Upper lobe of left lung (tissue), 4 donors: ENCODE results near the gene MOCS1.

Source experiments
- EP300 ChIP-seq, 4 donors: sonication (generic); formaldehyde crosslinking; IDR thresholded peaks; one replicate each; pipeline ENCODE4 v1.5.1; 2017; ENCODE audit warnings: antibody characterized with exemption in 4 of 4, control low read depth in 2 of 4
- POLR2A ChIP-seq, 4 donors: fragments of 450-650 bp; IDR thresholded peaks; one replicate each; pipeline ENCODE4 v1.5.1; 2016 to 2017; ENCODE audit warnings: antibody characterized with exemption in 4 of 4, mild to moderate bottlenecking in 2 of 4
- POLR2AphosphoS5 ChIP-seq, 2 donors: sonication (generic); formaldehyde crosslinking; IDR thresholded peaks; one replicate each; pipeline ENCODE4 v1.5.1; 2017; ENCODE audit warnings: antibody characterized with exemption in 2 of 2
- TF ChIP-seq, protein P1 (sequence below), 6 experiments: fragments of 450-650 bp in 4 of 6; fragments of 200-600 bp in 2 of 6; sonication (generic) in 2 of 6; IDR thresholded peaks; one replicate each; pipeline ENCODE4 v1.5.1; 2016 to 2019; ENCODE audit warnings: antibody characterized with exemption in 6 of 6

DNA sequence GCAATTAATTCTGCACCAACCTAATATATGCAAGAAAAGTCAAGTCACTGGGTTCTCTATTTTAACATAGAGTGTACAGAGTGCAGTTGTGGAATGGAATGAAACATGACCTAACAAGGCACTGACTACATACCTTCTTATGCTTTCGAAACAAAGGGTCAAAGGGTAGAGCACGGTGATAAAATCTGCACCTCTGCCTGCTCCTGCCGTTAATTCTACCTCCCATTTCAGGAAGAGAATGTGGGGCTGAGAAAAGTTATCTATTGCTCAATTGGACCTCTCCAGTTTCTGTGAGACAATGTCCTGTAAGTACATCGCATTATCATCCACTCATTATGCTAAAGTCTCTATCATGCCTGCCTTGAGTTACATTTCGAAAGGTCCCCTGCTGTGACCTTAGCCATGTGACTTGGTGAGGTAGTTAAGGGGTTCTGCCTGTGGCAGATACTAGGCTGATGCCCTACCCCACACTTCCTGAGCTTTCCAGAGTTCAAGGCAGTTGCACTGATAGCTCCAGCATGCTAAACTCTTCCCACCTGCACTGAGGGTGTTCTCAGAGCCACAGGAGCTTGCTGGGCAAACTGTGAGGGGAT, 14.0 kb upstream of the MOCS1 start:
- TF ChIP-seq, protein P1, sequence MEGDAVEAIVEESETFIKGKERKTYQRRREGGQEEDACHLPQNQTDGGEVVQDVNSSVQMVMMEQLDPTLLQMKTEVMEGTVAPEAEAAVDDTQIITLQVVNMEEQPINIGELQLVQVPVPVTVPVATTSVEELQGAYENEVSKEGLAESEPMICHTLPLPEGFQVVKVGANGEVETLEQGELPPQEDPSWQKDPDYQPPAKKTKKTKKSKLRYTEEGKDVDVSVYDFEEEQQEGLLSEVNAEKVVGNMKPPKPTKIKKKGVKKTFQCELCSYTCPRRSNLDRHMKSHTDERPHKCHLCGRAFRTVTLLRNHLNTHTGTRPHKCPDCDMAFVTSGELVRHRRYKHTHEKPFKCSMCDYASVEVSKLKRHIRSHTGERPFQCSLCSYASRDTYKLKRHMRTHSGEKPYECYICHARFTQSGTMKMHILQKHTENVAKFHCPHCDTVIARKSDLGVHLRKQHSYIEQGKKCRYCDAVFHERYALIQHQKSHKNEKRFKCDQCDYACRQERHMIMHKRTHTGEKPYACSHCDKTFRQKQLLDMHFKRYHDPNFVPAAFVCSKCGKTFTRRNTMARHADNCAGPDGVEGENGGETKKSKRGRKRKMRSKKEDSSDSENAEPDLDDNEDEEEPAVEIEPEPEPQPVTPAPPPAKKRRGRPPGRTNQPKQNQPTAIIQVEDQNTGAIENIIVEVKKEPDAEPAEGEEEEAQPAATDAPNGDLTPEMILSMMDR (IDR thresholded peaks at IDR 0.05) = no peak
- TF ChIP-seq EP300 (IDR thresholded peaks at IDR 0.05) (no peak), POLR2A (IDR thresholded peaks at IDR 0.05) (no peak), POLR2AphosphoS5 (IDR thresholded peaks at IDR 0.05) (no peak)
